Panc1 (cell line): Measurements from ENCODE around the gene RRAS2. TPM values are rescaled to one million over a fixed set of nuclear protein-coding genes. Genes with fewer than 3 reads are reported as not detected.

Experiments used
- ATAC-seq: fragments of 200-7000 bp; cut with Tn5 transposase; 2 replicates; pipeline ENCODE4 v1.9.1; 2020; ENCODE audit warnings: mild to moderate bottlenecking, moderate library complexity
- BruUV-seq: library from RNA; stranded (reverse); fragments of 400-500 nt; replicated peaks from 2 replicates; lab custom pipeline; 2021; lab: Mats Ljungman, UMichigan
- CTCF ChIA-PET: fragments of 300-600 bp; sonication (Branson Sonifier 250); formaldehyde crosslinking; loops from one replicate; lab custom pipeline; 2022; ENCODE audit warnings: antibody characterized with exemption; lab: Charles Lee
- POLR2A ChIA-PET: fragments of 300-600 bp; sonication (Branson Sonifier 250); formaldehyde crosslinking; loops from one replicate; lab custom pipeline; 2022; ENCODE audit warnings: antibody characterized with exemption; lab: Charles Lee
- DNase-seq: peaks from one replicate; pipeline ENCODE4 v3.0.0-alpha.2; 2010; ENCODE audit warnings: low read depth, low spot score
- H3K27ac ChIP-seq: 2 replicates; pipeline ENCODE4 v1.5.1; 2011; ENCODE audit warnings: mild to moderate bottlenecking, low read length, inconsistent platforms
- H3K27me3 ChIP-seq: fragments of 200-500 bp; sonication (Bioruptor generic); 2 replicates; pipeline ENCODE4 v1.6.0; 2014; ENCODE audit warnings: low read length, inconsistent platforms; ENCODE audit not compliant: control insufficient read depth, insufficient read depth
- H3K36me3 ChIP-seq: fragments of 200-500 bp; sonication (Bioruptor generic); 2 replicates; pipeline ENCODE4 v1.5.1; 2014; ENCODE audit warnings: inconsistent platforms, mild to moderate bottlenecking, low read length, moderate library complexity; ENCODE audit not compliant: control insufficient read depth, insufficient read depth
- H3K4me1 ChIP-seq: 2 replicates; pipeline ENCODE4 v1.5.1; 2011; ENCODE audit warnings: inconsistent platforms, mild to moderate bottlenecking, low read length, moderate library complexity; ENCODE audit not compliant: control insufficient read depth, insufficient read depth
- H3K4me3 ChIP-seq, 2 experiments: 2 replicates each; pipeline ENCODE4 v1.5.1; 2011 to 2012; ENCODE audit warnings: low read depth in 2 of 2, low read length in 2 of 2, mild to moderate bottlenecking in 2 of 2, inconsistent platforms in 1 of 2, moderate library complexity in 1 of 2
- H3K9me3 ChIP-seq: fragments of 200-500 bp; sonication (Bioruptor generic); 2 replicates; pipeline ENCODE4 v1.5.1; 2014; ENCODE audit warnings: low read depth, mild to moderate bottlenecking, inconsistent platforms, low read length, moderate library complexity; ENCODE audit not compliant: control insufficient read depth, insufficient read depth
- POLR2AphosphoS5 ChIP-seq: IDR thresholded peaks from 2 replicates; pipeline ENCODE4 v1.6.1; 2012; ENCODE audit warnings: mild to moderate bottlenecking, low read depth, low read length, moderate library complexity
- REST ChIP-seq, 2 experiments: IDR thresholded peaks; 2 replicates each; pipeline ENCODE4 v1.6.1; 2011 to 2012; ENCODE audit warnings: low read depth in 2 of 2, control low read depth in 1 of 2, low read length in 1 of 2, mild to moderate bottlenecking in 1 of 2, moderate library complexity in 1 of 2; ENCODE audit not compliant: insufficient read depth in 1 of 2
- SIN3A ChIP-seq: IDR thresholded peaks from 2 replicates; pipeline ENCODE4 v1.6.1; 2012; ENCODE audit warnings: low read depth, mild to moderate bottlenecking, low read length, moderate library complexity, borderline replicate concordance; ENCODE audit not compliant: insufficient read depth
- TCF7L2 ChIP-seq: IDR thresholded peaks from 2 replicates; pipeline ENCODE4 v1.6.1; 2011; ENCODE audit warnings: mild to moderate bottlenecking, low read depth, low read length, inconsistent platforms
- in situ Hi-C: cut with HindIII; loops from 2 replicates; pipeline ENCODE4 v1.10.0; 2016; ENCODE audit warnings: low sequenced_read_pairs, low pct_unique_long_range_greater_than_20kb
- intact Hi-C: fragments of 100-400 bp; cut with micrococcal nuclease; formaldehyde crosslinking; loops from one replicate; pipeline ENCODE4 v1.10.0; 2022; ENCODE audit not compliant: unreplicated experiment
- total RNA-seq: library from RNA; stranded (reverse); gene quantifications from one replicate; pipeline ENCODE4 v1.2.1, GENCODE V29; 2021; ENCODE audit not compliant: unreplicated experiment
- TF ChIP-seq, protein P1 (sequence below): fragments of 450-650 bp; IDR thresholded peaks from 2 replicates; pipeline ENCODE4 v1.5.1; 2017; ENCODE audit warnings: mild to moderate bottlenecking

Gene RRAS2
- total RNA-seq, 1 experiment from 2014 or later, result 58.4 TPM

GRCh38 chr11:14253840-14254239 is 105.1 kb downstream of the RRAS2 start:
- Histone ChIP-seq H3K4me1 (no peaks in the 10 kb centered on the region), H3K36me3 (no peaks in the 10 kb centered on the region), H3K27me3 (peaks cover 7% of the 10 kb centered on the region), H3K9me3 (no peaks in the 10 kb centered on the region), H3K4me3 (no peak overlapping the region), H3K27ac (no peak overlapping the region)
- no TSS peak for BruUV-seq
- in situ Hi-C loops, result no loop called here
- ChIA-PET POLR2A (no interaction called here), CTCF (interaction anchor here (1.0 kb wide), 1 partner anchor 201 kb away, joined by 9 read pairs; no protein-coding TSS in a partner anchor)
- intact Hi-C loops, result no loop called here
- no peak for TF ChIP-seq REST (IDR thresholded peaks at IDR 0.05; ENCODE audit: insufficient read depth in 1 of 2, low read depth in 2 of 2, low read length in 1 of 2)
- no peak for TF ChIP-seq POLR2AphosphoS5
- TF ChIP-seq SIN3A, result no peak
- TF ChIP-seq, protein P1, sequence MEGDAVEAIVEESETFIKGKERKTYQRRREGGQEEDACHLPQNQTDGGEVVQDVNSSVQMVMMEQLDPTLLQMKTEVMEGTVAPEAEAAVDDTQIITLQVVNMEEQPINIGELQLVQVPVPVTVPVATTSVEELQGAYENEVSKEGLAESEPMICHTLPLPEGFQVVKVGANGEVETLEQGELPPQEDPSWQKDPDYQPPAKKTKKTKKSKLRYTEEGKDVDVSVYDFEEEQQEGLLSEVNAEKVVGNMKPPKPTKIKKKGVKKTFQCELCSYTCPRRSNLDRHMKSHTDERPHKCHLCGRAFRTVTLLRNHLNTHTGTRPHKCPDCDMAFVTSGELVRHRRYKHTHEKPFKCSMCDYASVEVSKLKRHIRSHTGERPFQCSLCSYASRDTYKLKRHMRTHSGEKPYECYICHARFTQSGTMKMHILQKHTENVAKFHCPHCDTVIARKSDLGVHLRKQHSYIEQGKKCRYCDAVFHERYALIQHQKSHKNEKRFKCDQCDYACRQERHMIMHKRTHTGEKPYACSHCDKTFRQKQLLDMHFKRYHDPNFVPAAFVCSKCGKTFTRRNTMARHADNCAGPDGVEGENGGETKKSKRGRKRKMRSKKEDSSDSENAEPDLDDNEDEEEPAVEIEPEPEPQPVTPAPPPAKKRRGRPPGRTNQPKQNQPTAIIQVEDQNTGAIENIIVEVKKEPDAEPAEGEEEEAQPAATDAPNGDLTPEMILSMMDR, result no peak
- no peak for DNase-seq
- no peak for ATAC-seq

DNA sequence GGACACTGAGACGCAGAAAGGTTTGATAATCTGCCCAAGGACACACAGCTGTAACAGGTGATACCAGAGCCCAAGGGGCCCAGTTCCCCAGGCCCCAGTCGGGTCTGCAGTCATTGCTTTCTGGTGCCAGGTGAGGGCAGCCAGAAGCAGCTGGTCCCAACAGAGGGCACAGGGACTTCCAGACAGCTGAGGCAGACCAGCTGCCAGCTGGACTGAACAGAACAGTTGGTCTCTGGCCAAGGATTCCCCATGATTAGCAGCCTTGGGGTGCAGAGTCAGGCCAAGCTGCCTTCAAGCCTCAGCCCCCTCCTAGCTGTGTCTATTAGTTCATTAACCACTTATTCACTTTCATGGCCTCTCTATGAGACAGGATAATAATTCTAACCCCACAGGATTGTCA is 105.6 kb downstream of the RRAS2 start:
- POLR2A ChIA-PET, result no interaction called here

More for the DNA sequence above, 105.6 kb downstream of the RRAS2 start:
- Histone ChIP-seq H3K36me3 (no peaks in the 10 kb centered on the region), H3K4me1 (no peaks in the 10 kb centered on the region), H3K4me3 (no peak overlapping the region), H3K27ac (no peak overlapping the region), H3K27me3 (peaks cover 10% of the 10 kb centered on the region), H3K9me3 (no peaks in the 10 kb centered on the region)
- TF ChIP-seq, protein P1, result no peak
- no peak for TF ChIP-seq SIN3A
- TF ChIP-seq REST (IDR thresholded peaks at IDR 0.05; ENCODE audit: insufficient read depth in 1 of 2, low read depth in 2 of 2, low read length in 1 of 2), result no peak
- TF ChIP-seq TCF7L2, result no peak
- no peak for TF ChIP-seq POLR2AphosphoS5
- intact Hi-C loops (no loop called here), in situ Hi-C loops (no loop called here)
- ATAC-seq (no peak), DNase-seq (no peak)
- BruUV-seq, result no TSS peak
- CTCF ChIA-PET, result interaction anchor here (0.8 to 1.0 kb wide), 3 partner anchors 202 to 301 kb away, joined by 3 to 9 read pairs (median 7); no protein-coding TSS in a partner anchor
